Stromal cell of bone marrow (primary cell): Measurements from ENCODE around the gene COMT.

ENCODE experiments used
- DNase-seq: peaks from one replicate; pipeline ENCODE4 v3.0.0-alpha.2; 2012; ENCODE audit warnings: low read depth

Gene COMT

DNA sequence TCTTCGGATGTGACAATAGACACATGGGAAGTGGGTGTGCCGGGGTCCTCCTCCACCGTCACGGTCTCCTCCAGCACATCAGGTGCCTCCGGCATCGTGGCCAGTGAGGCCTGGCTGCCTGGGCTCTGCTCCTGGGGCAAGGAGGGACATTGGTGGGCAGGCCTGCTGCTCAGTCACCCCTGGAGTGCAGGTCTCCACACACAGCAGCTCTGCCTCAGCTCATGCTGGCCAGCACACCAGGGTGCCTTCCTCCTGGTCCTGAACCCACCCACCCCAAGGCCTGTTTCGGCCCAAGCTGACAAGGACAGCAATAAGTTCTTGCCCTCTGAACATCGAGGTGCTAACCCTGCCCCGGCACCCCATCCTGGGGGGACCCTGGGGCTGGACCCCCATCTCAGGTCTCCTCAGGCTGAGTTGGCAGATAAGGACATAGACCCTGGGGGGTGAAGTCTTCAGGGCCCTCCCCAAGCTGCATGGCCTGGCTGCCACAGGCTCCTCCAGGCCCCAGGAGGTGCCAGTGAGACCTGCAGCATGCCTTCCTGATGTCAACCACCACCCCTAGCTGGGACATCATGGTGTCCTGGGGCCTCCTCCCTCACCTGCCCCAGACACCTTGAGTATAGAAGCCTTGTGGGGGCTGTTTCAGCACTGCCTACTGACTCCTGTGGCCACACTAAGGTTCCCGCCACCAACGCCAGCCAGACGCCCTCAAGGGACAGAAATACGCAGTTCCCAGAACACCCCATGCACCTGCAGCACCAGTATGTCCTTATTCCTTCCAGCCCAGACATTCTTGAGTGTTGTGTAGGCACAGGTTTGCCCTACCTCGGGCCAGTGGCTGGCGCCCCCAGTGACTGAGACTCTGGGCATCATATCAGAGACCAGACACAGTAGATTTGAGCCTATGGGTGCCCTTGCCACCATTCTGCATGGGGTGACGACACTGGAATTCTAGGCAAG is 40.7 kb downstream of the COMT start:
- no peak for DNase-seq

DNA sequence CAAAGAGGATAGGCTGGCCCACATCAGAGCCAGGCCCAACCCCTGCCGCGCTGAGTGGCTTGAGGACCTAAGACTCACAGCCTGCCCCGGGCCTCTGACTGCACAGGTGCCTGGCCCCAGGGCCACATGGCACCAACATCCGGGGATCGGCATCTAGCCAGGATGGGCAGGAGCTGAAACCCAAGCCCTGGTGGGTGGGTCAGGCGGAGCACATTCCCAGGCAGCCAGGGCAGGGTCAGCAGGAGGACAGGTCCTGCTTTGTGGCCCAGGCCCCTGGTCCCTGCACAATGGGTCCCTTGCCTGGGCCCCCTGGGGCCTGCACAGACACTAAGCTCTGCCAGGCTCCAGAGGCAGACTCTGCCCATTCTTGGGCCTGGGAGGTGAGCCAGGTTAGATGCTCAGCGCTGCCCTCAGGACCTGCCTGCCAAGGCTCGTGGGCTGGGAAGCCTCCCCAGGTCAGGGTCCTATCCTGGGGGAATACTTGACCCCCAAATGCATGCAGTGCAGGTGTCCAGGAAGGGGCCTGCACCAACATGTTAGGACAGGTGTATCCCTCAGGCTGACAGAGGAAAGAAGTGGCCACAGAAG is 41.5 kb downstream of the COMT start:
- no peak for DNase-seq

DNA sequence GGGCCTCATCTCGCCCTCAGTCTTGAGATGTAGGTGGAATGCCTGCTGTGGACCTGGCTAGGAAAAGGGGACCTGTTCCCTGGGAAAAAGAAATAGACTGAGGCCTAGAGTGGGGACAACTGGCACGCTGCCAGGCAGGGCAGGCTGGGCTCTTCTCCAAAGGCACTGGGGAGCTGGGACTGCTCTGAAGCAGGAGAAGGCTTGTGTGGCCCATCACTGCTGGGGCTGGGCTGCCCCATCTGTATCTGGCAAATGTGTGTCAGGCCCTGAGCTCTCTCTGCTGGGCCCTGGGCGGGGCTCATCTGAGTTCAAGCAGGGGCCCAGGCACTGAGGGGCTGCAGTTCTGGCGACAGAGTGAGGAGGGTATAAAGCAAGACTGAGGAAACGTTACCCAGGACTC is 42.2 kb downstream of the COMT start:
- no peak for DNase-seq

- DNase-seq: peak; percentile 22
These were observed 42.7 kb downstream of the COMT start for GRCh38 chr22:19984201-19984753.

DNA sequence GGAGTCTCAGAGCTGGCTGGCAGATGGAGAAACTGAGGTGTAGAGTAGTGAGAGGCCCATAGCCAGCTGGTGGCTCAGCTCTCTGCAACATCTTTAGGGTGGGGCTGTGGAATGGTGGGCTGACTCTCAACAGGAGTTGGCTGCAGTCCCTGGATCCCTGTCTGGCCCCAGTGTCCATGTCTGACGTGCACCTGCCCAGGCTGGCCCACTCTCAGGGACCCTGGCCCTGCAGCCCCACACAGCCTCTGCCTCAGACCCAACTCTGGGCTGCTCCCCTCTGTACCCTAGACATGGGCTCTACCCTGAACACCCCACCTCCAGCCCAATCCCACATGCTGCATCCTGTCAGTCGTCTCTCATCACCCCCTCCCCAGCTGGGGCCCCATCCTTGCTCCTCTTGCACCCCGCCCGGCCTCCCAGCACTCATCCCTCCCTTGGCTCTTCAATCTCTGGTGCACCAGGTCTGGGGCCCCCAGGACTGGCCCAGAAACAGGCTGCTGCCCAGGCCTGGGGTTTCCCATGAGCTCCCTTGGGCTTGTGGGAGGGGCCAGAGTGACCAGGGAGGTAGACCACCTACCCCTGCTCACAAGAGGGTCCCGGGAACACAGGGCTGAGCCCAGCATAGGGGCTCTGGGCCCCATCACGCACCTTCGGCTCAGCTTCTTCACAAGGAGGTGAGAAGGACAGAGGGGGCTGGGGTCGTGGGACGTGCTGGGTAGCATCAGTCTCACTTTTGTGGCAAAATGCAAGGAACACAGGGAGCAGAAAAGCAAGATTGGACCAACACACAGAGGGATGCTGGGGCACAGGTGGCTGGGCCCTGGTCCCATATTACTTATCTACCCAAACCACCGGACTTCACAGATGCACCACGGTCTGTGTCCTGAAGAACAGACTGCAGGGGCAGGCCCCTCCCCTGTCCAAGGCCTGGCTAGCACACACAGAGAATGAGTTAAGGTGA is 43.6 kb downstream of the COMT start:
- no peak for DNase-seq

- no peak for DNase-seq
These were observed 44.4 kb downstream of the COMT start for GRCh38 chr22:19986011-19986409.

DNA sequence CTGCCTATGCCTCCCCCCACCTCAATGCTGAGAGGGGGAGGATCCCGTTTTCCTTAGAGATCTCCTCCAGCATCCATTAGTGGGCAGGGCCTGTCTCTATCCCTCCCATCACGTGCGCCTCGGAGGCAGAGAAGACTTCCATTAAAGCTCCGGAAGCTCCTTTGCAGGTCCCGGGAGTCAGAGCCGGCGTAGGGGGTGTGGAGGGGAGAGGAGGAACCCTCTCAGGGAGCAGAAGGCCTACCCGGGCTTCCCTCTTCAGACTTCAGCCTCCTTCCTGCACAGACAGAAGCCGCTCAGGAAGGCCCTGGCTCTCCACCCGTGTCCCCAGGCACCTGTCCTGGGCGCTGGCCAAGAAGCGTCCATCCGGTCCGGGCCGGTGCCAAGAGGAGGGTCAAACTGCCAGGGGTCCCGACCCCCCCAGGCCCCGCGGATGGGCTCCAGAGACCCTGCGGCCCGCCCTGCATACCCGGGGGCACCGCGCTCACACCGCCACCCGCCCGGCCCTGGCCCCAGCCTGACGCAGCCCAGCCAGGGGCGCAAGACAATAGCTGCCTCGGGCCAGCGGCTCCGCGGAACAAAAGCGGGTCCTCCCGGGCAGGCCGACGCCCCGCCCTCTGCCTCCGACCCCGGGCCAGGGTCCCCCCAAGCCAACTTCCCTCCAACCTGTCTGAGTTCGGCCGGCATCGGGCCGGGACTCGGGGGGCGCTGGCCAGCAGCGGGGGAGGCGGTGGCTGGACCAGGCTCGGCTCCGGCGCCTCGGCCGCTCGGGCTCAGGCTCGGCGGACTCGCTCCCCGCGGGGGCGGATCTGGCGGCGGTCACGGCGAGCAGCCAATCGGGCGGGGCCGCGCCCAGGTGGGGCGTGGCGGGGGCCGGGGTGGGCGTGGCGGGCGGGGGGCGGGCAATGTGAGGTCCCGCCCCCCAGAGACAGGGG is 45.1 kb downstream of the COMT start:
- peak; percentile 43 for DNase-seq

GRCh38 chr22:19987394-19988306 is 46.1 kb downstream of the COMT start:
- DNase-seq: no peak

- DNase-seq: no peak
These were observed 46.8 kb downstream of the COMT start for GRCh38 chr22:19988331-19988808.

DNA sequence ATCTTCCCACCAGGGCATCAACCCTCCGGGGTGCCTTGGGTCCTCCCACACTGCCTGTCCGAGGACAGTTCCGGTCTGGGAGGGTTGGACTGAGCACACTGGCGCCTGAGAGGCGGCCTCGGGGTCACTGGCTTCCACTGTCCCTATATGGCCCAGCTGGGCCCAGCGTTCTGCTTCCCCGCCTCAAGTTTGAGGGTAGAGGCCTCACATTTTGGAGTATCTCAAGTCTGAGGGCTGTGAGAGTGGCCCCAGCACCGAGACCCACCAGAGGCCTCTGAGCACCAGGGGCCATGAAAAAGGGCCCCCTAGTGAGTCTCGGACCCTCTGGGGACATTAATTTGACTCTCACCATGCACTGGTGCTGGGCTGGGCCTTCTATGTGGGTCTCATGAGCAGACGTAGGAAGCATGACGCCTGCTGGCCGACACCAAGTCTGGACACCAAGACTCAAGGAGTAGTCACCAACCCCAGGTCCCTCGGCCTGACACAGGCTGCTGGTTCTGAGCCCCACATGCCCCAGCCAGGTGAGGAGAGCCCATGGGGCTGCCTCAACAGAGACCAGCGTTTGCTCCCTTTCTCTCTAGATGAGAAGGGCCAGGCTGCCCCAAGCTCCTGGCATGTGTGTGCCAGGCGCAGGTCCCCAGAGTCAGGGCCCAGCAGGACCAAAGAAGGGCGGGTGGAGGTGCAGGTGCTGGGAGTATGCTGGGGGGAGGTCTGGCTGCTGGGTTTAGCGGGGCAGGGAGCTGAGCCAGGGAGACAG is 47.6 kb downstream of the COMT start:
- DNase-seq: no peak

GRCh38 chr22:19989725-19990067 is 48.1 kb downstream of the COMT start:
- no peak for DNase-seq

- DNase-seq: no peak
These were observed 48.6 kb downstream of the COMT start for GRCh38 chr22:19990188-19990587.

DNA sequence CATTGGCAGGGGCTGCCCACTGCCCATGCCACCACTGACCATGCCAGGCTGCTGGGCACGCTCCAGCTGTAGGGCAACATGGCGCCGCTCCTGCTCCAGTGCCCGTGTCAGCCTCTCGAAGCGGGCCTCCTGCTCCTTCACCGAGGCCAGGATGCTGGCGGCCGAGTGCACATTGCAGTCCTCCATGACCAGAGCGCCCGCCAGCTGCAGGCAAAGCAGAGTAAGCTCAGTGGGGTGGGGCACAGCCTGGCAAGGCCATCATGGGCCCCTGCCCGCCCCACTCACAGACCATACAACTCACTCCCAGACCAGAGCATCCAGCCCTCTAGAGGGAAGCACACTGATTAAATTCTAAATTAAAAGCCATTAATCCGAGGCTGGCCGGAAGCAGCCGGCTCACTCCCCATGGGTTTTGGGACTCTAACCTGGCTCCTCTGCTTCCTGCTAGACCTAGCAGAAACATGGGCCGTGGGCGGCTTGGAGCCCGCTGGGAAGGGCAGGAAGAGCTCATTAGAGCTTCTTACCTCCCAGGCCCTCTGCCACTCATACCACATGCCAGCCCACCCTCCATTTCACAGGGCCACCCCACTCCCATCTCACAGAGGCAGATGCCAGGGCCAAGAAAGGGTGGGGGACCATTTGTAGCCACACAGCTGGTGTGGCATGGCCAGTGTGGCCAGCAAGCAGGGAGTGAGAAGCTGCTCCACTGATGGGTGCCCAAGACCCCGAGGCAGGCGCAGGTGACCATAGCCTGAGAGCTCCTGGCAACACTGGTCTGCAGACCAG is 49.2 kb downstream of the COMT start:
- DNase-seq: no peak

DNA sequence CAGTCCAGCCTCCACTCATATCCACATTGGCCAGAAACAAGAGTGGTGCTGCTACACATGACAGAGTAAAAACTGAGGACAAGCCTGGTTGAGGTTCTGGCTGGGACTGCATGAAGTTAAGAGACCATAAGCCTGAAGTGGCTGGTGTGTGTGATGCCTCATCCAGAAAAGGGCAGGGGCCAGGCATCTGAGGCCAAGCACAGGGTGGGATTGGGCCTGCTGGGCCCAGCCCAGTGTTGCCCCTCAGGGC is 49.7 kb downstream of the COMT start:
- no peak for DNase-seq

- no peak for DNase-seq
These were observed 50.3 kb downstream of the COMT start for GRCh38 chr22:19991645-19992451.

GRCh38 chr22:19992481-19992911 is 50.9 kb downstream of the COMT start:
- no peak for DNase-seq

DNA sequence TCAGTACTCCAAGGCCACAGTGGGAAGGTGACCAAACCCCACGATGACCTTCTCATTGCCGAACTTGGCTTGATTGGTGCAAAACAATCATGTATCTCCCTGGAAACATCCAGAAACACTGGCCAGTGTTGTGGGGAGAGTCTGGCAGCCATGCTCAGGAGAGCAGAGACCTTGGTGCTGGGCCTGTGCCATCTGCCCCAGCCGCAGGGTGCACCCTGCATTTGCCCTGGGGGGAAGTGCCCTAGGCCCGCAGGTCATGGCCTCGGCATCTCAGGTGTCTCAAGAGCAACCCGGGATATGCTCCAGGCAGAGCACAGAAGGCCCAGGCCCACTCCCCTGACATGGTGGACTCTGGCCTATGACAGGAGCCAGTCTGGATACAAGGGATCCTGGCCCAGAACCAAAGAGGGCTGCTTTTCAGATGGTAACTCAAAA is 51.4 kb downstream of the COMT start:
- DNase-seq: no peak

DNA sequence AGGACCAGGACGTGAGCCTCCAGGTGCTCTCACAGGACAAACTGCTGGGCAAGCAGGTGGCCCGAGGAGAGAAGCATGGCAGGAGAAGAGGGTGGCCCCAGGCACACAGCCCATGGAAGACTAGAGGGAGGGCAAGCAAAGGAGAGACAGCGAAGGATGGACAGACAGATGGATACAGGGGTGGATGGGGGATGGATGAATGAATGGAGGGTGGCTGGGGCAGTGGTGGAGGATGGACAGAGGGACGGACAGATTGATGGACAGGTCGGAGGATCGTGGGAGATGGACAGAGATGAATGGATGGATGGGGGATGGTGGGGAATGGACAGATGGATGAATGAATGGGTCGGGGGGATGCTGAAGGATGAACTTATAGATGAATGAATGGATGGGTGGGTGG is 52.4 kb downstream of the COMT start:
- DNase-seq: no peak
